SK-MEL-5 (cell line): Measurements from ENCODE around the gene TPSD1. TPM values are rescaled to one million over a fixed set of nuclear protein-coding genes. Genes with fewer than 3 reads are reported as not detected.

Experiments
- DNase-seq: peaks from one replicate; pipeline ENCODE4 v3.0.0-alpha.2; 2016; ENCODE audit warnings: low read depth, low spot score
- in situ Hi-C: cut with HindIII; loops from 2 replicates; pipeline ENCODE4 v1.10.0; 2016; ENCODE audit warnings: low sequenced_read_pairs, high pct_unique_total_duplicates, low pct_unique_long_range_greater_than_20kb
- total RNA-seq: library from RNA; depleted of rRNA; stranded (reverse); fragments of >200 nt; shearing (Covaris generic); gene quantifications from 2 replicates; pipeline ENCODE4 v1.2.3, GENCODE V29; 2014; rRNA removed

TPSD1 gene
- total RNA-seq, 1 experiment from 2014 or later: not detected

GRCh38 chr16:1300664-1301476 lies 45.0 kb downstream of the TPSD1 start:
- DNase-seq: peak; percentile 58
- in situ Hi-C loops: no loop called here

DNA sequence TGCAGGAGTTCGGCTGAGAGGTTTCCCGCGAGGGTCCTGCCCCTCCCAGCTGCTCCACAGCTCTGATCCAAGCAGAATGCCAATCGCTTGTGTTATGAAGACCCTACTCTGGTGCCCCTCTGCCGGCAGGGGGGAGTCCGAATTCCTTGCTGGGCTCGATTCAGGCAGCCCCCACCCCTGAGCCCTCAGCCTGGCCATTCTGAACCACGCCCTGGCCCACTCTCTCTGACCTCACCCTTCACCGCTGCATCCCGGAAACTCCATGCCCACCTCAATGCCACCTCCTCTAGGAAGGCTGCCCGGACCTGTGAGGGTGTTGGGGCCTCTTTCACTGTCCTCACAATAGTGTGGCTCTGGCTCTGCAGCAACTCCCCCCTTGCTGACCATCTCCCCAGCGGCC lies 45.7 kb downstream of the TPSD1 start:
- DNase-seq: no peak
- in situ Hi-C loops: no loop called here

DNA sequence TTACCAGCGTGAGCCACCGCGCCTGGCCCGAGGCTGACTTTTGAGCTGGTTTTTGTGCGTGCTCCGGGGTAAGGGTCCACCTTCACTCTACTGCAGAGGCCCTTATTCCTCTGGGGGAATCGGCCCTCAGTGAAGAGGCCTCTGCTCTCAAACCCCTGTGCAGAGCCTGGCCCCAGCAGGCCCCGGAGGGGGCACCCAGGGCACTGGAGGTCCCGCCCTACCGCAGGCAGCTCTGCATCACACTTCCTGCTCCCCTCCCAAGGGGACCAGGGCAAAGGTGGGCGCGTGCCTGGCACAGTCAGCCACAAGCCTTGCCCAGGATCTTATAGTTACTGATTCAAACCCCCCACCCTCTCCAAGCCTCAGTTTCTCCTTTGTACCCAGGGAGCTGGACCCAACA lies 50.0 kb downstream of the TPSD1 start:
- no peak for DNase-seq
- in situ Hi-C loops: no loop called here

DNA sequence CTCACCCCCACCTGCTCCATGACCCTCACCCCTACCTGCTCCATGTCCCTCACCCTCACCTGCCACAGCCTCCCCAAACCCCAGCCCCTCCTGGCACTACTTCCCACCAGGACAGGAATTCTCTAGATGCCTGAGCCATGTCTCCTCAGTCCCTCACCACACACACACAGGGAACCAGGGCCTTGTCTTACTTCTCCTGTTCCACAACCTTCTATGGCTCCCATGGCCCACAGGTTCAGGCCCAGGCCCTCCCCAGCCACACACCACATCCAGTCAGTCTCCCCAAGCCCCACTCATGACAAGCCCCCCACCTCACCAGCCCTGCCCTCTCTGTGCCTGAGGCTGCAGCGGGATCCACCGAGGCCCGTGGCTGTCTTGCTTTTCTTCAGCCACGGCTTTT lies 50.5 kb downstream of the TPSD1 start:
- no peak for DNase-seq
- in situ Hi-C loops: no loop called here

- in situ Hi-C loops: no loop called here
- no peak for DNase-seq
Observed at GRCh38 chr16:1308036-1308976, 52.4 kb downstream of the TPSD1 start.

Other genes with a start within 250 kb of the TPSD1 start
- not detected in 2 replicates for gene SSTR5, start 183.3 kb upstream of the TPSD1 start, total RNA-seq
- gene C1QTNF8, start 159.8 kb upstream of the TPSD1 start, total RNA-seq: not detected in 2 replicates
- gene CACNA1H, start 103.0 kb upstream of the TPSD1 start, total RNA-seq: 17.4 and 17.6 TPM in 2 replicates
- not detected in 2 replicates for gene TPSG1, start 30.8 kb upstream of the TPSD1 start, total RNA-seq
- gene TPSB2, start 25.9 kb upstream of the TPSD1 start, total RNA-seq: not detected in 2 replicates
- not detected in 2 replicates for gene TPSAB1, start 15.4 kb upstream of the TPSD1 start, total RNA-seq
- gene UBE2I, start 53.6 kb downstream of the TPSD1 start, total RNA-seq: 55.2 TPM in 2 replicates
- 1.2 and 3.0 TPM in 2 replicates for gene BAIAP3, start 77.6 kb downstream of the TPSD1 start, total RNA-seq
- 68.1 and 70.0 TPM in 2 replicates for gene TSR3, start 95.8 kb downstream of the TPSD1 start, total RNA-seq
- 102 and 110 TPM in 2 replicates for gene GNPTG, start 95.9 kb downstream of the TPSD1 start, total RNA-seq
- gene UNKL, start 158.6 kb downstream of the TPSD1 start, total RNA-seq: 7.8 and 8.0 TPM in 2 replicates
- gene UQCC4, start 164.7 kb downstream of the TPSD1 start, total RNA-seq: 15.1 and 18.0 TPM in 2 replicates
- gene PERCC1, start 175.0 kb downstream of the TPSD1 start, total RNA-seq: not detected in 2 replicates
- 0.40 and 1.0 TPM in 2 replicates for gene CCDC154, start 188.5 kb downstream of the TPSD1 start, total RNA-seq
- 277 and 308 TPM in 2 replicates for gene CLCN7, start 219.0 kb downstream of the TPSD1 start, total RNA-seq
- gene PTX4, start 232.9 kb downstream of the TPSD1 start, total RNA-seq: not detected in 2 replicates
- 9.5 and 9.8 TPM in 2 replicates for gene TELO2, start 237.3 kb downstream of the TPSD1 start, total RNA-seq